GM19372 (cell line): Measurements from ENCODE around the gene SUMO1.
A peak's percentile ranks its signal among the peaks of the same experiment; 100 is the strongest.

ENCODE experiments used
- ATAC-seq: cut with Tn5 transposase; IDR thresholded peaks from one replicate; pipeline ENCODE4 v1.9.1; 2021; ENCODE audit warnings: mild to moderate bottlenecking, low read depth, moderate library complexity; ENCODE audit not compliant: unreplicated experiment

SUMO1 gene

GRCh38 chr2:202201220-202202160 lies 36.9 kb downstream of the SUMO1 start:
- no peak for ATAC-seq

GRCh38 chr2:202196727-202197126 lies 41.7 kb downstream of the SUMO1 start:
- no peak for ATAC-seq

- ATAC-seq: no peak
Observed at GRCh38 chr2:202194418-202194817, 44.0 kb downstream of the SUMO1 start.

GRCh38 chr2:202193881-202194353 lies 44.5 kb downstream of the SUMO1 start:
- no peak for ATAC-seq

- ATAC-seq: no peak
Observed at GRCh38 chr2:202193305-202193704, 45.1 kb downstream of the SUMO1 start.

- ATAC-seq: no peak
Observed at GRCh38 chr2:202187570-202187969, 50.8 kb downstream of the SUMO1 start.

- ATAC-seq: no peak
Observed at GRCh38 chr2:202186641-202187202, 51.7 kb downstream of the SUMO1 start.

- ATAC-seq: no peak
Observed at GRCh38 chr2:202185156-202185555, 53.2 kb downstream of the SUMO1 start.

- no peak for ATAC-seq
Observed at GRCh38 chr2:202184557-202184956, 53.8 kb downstream of the SUMO1 start.

GRCh38 chr2:202178346-202178958 lies 59.9 kb downstream of the SUMO1 start:
- no peak for ATAC-seq

- ATAC-seq: peak; percentile 74
Observed at GRCh38 chr2:202172439-202173211, 65.8 kb downstream of the SUMO1 start.

GRCh38 chr2:202171241-202171825 lies 67.1 kb downstream of the SUMO1 start:
- no peak for ATAC-seq

GRCh38 chr2:202169832-202170424 lies 68.5 kb downstream of the SUMO1 start:
- ATAC-seq: no peak

- no peak for ATAC-seq
Observed at GRCh38 chr2:202169131-202169530, 69.3 kb downstream of the SUMO1 start.

GRCh38 chr2:202165945-202166344 lies 72.5 kb downstream of the SUMO1 start:
- no peak for ATAC-seq

- no peak for ATAC-seq
Observed at GRCh38 chr2:202165208-202165607, 73.2 kb downstream of the SUMO1 start.

- ATAC-seq: no peak
Observed at GRCh38 chr2:202164411-202164810, 74.0 kb downstream of the SUMO1 start.

GRCh38 chr2:202161151-202161835 lies 77.1 kb downstream of the SUMO1 start:
- no peak for ATAC-seq

GRCh38 chr2:202158796-202159195 lies 79.6 kb downstream of the SUMO1 start:
- no peak for ATAC-seq
